HG03095 (cell line): Measurements from ENCODE around the gene TTLL8.

Experiments
- ATAC-seq: cut with Tn5 transposase; IDR thresholded peaks from one replicate; pipeline ENCODE4 v1.9.1; 2021; ENCODE audit warnings: moderate library complexity; ENCODE audit not compliant: unreplicated experiment

TTLL8 gene

DNA sequence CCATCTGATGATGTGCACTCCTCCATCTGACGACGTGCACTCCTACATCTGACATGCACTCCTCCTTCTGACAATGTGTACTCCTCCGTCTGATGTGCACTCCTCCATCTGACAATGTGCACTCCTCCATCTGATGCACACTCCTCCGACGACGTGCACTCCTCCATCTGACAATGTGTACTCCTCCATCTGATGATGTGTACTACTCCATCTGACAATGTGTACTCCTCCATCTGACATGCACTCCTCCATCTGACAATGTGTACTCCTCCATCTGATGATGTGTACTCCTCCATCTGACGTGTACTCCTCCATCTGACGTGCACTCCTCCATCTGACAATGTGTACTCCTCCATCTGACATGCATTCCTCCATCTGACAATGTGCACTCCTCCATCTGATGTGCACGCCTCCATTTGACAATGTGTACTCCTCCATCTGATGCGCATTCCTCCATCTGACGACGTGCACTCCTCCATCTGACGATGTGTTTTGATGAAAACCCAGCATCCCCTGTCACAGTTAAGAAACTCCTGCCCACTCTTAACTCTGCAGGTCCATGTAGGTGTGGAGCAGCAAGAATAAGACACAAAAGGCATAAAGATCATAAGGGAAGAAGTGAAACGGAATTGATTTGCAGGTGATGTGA, 35.8 kb downstream of the TTLL8 start:
- no peak for ATAC-seq

DNA sequence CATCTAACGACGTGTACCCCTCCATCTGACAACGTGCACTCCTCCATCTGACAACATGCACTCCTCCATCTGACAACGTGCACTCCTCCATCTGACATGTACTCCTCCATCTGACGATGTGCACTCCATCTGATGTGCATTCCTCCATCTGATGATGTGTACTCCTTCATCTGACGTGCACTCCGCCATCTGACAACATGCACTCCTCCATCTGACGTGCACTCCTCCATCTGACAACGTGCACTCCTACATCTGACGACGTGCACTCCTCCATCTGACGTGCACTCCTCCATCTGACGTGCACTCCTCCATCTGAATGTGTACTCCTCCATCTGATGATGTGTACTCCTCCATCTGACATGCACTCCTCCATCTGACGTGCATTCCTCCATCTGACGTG, 37.5 kb downstream of the TTLL8 start:
- ATAC-seq: no peak

- no peak for ATAC-seq
Observed at GRCh38 chr22:50019316-50019715, 38.8 kb downstream of the TTLL8 start.

DNA sequence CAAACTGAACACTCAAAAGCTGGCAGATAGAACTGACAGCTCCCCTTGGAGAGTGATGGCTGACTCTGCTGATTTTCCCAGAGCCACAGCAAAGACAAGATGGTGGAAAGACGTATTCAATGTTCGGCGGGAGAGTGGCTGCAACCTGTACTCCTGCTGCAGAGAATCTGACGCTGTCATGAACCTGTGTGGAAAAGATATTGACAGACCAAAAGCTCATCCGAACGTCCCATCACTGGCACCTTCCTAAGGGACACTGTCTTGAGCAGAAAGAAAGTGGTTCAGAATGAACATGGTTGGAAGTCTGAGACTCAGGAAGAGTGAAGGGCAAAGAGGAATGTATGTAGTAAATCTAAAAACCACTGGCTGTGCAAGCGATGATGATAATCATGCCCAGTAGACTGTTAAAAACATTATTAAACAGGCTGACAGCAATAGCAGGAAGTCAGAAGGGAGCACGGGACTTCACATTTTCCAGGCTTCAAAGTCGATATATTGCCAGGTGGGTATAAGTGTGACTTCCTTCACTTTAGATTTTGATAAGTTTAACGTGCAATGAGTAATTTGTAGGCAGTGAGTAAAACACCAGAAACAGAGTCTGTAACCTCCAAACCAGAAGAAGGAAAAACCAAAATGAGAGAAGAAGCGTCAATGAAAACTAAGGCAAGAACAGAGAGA, 39.4 kb downstream of the TTLL8 start:
- no peak for ATAC-seq

- ATAC-seq: no peak
Observed at GRCh38 chr22:50017701-50018224, 40.3 kb downstream of the TTLL8 start.

GRCh38 chr22:50016988-50017700, 41.0 kb downstream of the TTLL8 start:
- ATAC-seq: no peak

DNA sequence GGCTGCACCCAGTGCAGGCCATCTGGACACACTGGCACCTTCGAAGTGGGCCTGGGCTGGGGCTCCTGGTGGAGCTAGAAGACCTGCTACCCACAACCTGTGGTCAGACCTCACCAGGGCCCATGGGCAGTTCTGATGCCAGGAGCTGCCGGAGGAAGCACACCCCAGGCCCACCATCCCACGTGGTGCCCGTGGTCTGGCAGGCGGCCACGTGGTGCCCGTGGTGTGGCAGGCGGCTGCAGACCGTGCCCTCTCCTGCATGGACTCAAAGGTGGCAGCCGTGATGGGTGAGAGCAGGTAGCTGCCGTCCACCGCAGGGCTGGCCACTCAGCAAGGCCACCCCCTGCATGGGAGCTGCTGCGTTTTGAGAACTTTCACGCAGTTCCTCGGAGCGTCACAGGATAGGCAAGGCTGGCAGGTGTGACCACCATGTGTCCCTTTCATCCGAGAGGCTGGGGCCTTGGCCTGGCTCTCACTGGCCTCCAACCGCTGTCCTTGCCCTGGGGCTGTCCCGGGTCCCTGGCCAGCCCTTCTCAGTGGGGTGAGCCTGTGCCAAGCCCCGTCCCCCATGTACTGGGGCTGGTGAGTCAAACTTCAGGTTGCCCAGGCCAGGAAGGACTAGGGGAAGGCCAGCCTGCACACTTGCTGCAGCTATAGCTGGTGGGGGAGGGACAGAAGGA, 41.6 kb downstream of the TTLL8 start:
- no peak for ATAC-seq

DNA sequence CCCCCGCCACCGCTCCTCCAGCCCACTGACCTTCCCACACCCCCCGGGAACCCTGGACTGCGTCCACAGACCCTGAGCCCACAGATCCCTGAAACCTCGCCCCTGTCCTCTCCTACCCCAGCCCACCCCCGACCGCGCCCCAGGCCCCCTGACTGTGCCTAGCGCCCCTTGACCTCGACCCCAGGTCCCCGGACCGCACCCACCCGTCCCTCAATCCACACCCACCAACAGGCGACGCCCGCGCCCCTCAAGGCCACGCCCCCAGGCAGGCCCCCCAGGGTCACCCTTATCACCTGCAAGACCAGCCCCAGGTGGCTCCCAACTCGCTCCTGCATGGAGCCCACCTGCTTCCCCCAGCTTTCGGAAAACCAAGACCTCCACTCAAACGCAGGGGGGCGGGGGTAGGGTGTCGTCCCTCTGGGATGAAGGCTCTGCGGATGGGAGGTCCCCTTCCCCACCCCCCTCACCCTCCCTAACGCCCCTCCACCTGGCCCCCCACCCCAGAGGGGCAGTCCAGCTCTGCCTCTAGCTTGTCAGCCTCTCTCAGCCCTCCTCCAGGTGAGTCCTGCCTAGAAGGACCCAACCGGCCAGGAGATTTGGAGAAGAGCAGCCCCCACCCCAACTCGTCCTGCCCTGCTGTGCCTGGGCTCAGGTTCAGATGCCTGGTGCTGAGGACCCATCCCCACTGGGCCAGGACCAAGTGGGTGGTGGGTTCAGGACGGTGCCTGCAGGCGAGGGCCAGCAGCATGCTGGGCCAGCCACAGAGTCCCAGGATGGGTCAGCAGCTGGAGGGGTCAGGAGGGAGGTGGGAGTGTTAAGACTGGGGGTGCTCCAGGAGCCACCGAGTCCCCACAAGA, 42.4 kb downstream of the TTLL8 start:
- no peak for ATAC-seq

- no peak for ATAC-seq
Observed at GRCh38 chr22:50014655-50015401, 43.3 kb downstream of the TTLL8 start.

DNA sequence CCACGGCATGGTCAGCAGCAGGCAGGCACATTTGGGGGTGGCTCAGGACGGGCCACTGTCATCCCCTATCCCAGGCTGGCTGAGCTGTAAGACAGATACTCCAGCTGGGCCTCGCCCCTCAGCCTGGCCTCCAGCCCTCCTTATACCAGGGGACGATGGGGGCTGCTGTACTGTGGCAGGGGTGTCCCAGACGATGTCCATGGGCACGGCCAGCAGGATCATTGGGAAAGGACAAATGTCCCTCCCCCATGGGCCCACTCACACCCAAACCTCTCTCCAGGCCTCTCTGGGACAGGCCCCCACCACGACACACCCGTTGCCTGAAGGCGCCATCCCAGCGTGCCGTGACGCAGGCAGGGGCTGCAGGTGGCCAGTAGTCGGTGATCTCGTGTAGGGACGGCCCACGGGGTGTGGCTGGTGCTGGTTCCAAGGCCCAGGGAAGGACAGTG, 44.0 kb downstream of the TTLL8 start:
- ATAC-seq: no peak

DNA sequence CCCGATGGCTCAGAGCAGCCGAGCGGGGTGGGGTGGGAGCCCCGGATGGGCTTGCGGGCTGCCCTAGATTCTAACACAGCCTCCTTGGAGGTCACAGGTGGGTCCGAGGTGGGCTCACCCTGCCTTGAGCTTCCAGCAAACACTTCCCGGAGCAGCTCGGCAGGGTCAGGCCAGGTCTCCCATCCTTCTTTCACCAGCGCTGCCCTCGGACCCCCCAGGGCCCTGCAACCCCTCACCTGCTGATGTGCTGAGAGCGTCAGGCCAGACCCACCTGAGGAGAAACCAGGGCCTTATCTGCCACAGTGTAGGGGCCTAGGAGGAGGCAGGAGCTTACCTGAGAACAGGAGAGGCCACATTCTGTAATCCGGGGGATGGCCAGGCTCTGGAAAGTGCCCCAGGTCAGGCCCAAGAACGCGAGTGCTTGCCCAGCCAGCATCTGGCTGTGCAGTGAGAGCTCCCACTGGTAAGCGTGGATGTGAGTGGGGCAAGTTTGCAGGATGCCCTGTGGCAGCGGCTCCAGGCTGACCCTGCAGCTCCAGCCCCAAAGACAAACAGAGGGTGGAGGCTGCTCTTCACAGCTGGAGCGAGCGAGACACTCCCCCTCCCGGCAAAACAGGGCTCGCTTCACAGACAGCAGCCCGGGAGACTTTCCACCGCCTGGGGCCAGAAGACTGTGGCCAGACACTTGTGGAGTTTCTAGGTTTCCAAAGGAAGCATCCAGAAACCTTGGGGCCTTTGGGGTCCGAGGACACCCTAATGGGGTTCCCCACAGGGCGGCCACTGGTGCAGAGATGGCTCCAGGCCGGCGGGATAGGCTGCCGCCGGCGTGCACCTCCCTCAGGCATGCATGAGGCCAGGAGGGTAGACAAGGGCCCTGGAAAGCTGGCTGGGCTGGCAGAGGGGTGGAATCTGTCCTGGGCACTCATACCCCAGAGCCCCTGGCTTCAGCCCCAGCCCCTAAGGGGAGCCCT, 45.6 kb downstream of the TTLL8 start, which contains the start of gene IL17REL:
Gene IL17REL, minus strand, starts transcription at position 555 of the 971 bp plus-strand sequence. Its CDS starts 119 bp downstream, at position 436.
- no peak for ATAC-seq

- ATAC-seq: no peak
Observed at GRCh38 chr22:50011447-50012210, 46.5 kb downstream of the TTLL8 start.

DNA sequence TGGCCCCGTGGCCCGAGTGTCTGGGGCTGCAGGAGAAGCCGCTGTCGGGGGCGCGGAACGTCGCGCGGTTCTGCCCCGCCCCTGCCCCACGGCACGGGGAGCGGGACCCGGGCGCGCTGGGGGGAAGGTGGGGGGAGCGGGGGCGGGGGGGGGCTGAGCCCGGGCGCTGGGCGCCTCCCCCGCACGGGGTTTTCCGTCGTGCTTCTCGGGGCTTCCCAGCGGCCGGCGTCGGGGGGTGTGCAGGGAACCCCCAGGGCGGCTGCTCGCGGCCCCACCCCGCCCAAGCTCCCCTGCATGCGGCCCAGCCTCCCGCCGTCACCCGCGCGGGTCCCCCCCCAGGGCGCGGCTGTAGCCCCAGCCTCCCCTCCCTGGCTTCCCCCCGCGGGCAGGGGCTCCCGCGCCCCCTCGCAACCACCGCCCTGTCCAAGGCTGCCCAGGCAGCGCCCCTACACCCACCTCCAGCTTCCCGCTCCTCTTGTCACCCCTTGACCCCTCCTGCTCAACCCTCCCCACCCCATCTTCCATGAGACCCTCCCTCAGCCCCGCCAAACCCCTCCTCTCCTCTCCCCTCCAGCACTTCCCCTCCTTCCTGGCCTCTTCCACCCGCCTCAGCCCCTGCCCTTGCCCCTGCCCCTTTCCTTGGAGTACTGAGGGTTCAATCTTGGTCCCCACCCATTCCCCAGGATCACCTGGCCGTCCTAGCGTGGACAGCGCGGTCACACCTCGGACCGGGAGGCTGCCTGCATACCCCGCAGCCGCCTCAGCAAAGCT, 47.2 kb downstream of the TTLL8 start:
- no peak for ATAC-seq

DNA sequence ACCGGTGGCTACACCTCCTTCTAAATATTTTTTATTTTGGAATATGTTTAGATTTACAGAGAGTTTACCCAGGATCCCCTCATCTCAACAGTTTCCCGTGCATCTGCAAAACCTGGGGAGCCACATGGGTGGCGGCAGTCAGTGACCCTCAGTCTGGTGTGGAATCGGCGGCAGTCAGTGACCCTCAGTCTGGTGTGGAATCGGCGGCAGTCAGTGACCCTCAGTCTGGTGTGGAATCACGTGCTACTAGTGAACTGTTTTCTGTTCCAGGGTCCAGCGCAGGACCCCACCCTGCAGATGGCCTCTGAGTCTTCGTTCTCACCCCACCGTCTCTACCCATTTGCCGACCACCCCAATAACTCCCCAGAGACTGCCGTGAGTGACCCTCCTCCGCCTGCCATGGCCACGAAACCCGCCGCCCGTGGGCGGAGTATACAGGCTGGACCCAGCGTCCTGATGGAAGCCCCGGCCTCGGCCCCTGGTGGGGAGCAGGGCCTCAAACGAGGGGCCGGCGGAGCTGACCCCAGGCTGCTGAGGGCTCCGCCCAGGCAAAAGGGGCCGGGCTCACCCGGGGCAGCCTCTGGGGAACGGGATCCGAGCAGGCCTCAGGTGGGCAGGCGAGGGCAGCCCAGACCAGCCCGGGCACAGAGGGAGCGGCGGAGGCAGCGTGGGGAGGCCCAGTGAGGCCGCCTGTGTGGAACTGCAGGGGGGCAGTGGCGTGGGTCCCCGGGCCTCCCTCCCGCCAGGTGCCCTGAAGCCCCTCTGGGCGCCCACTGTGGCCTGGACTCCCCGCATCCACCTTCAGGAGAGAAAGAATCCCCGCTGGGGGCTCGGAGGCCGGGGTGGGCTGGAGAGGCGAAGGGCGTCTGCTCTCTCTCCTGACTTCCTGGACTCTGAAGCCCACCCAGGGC, 48.1 kb downstream of the TTLL8 start:
- no peak for ATAC-seq

- ATAC-seq: no peak
Observed at GRCh38 chr22:50009251-50009650, 48.8 kb downstream of the TTLL8 start.
